DOHH2 (cell line): ENCODE data around the gene SHISA4.

Source experiments
- H3F3A ChIP-seq: fragments of 200-600 bp; sonication (generic), shearing (Covaris generic); 2 replicates; pipeline ENCODE4 v1.6.0; 2016; ENCODE audit warnings: antibody characterized with exemption, mild to moderate bottlenecking; ENCODE audit not compliant: control insufficient read depth, insufficient read depth
- H3K27ac ChIP-seq: fragments of 200-600 bp; sonication (generic); 2 replicates; pipeline ENCODE4 v1.5.1; 2014; ENCODE audit warnings: low read depth, mild to moderate bottlenecking, low read length, moderate library complexity
- H3K27me3 ChIP-seq: fragments of 200-600 bp; sonication (generic); 2 replicates; pipeline ENCODE4 v1.6.1; 2014; ENCODE audit warnings: mild to moderate bottlenecking, low read length, mixed read lengths; ENCODE audit not compliant: control insufficient read depth
- H3K36me3 ChIP-seq: fragments of 200-600 bp; sonication (generic); 2 replicates; pipeline ENCODE4 v1.6.1; 2014; ENCODE audit warnings: mild to moderate bottlenecking, low read length, moderate library complexity, mixed read lengths; ENCODE audit not compliant: control insufficient read depth
- H3K4me1 ChIP-seq: fragments of 200-600 bp; sonication (generic); 2 replicates; pipeline ENCODE4 v1.6.1; 2014; ENCODE audit warnings: mild to moderate bottlenecking, low read length, mixed read lengths; ENCODE audit not compliant: control insufficient read depth
- H3K4me2 ChIP-seq: fragments of 200-600 bp; sonication (generic); 2 replicates; pipeline ENCODE4 v1.6.0; 2014; ENCODE audit warnings: mild to moderate bottlenecking, low read length, moderate library complexity
- H3K4me3 ChIP-seq: fragments of 200-600 bp; sonication (generic); 2 replicates; pipeline ENCODE4 v1.5.1; 2014; ENCODE audit warnings: mild to moderate bottlenecking, low read length, mixed read lengths
- H3K79me2 ChIP-seq: fragments of 200-600 bp; sonication (generic); 2 replicates; pipeline ENCODE4 v1.6.1; 2014; ENCODE audit warnings: mild to moderate bottlenecking, low read length, mixed read lengths; ENCODE audit not compliant: control insufficient read depth
- H3K9me2 ChIP-seq: fragments of 200-600 bp; sonication (generic); replicated peaks from 2 replicates; pipeline ENCODE4 v1.6.1; 2014; ENCODE audit warnings: mild to moderate bottlenecking, low read length, mixed read lengths; ENCODE audit not compliant: control insufficient read depth
- H3K9me3 ChIP-seq: fragments of 200-600 bp; sonication (generic); 2 replicates; pipeline ENCODE4 v1.6.1; 2014; ENCODE audit warnings: antibody characterized with exemption, low read length, mixed read lengths; ENCODE audit not compliant: control insufficient read depth, insufficient read depth
- H4K20me1 ChIP-seq: fragments of 200-600 bp; sonication (generic); 2 replicates; pipeline ENCODE4 v1.6.0; 2014; ENCODE audit warnings: low read depth, mild to moderate bottlenecking, antibody characterized with exemption, low read length, moderate library complexity; ENCODE audit not compliant: control insufficient read depth, insufficient read depth
- CTCF ChIP-seq: fragments of 200-600 bp; sonication (generic); IDR thresholded peaks from one replicate; pipeline ENCODE4 v1.5.1; 2014; ENCODE audit warnings: antibody characterized with exemption, mild to moderate bottlenecking, low read depth, low read length; ENCODE audit not compliant: poor library complexity, severe bottlenecking
- EZH2phosphoT487 ChIP-seq: fragments of 200-600 bp; sonication (generic); IDR thresholded peaks from 2 replicates; pipeline ENCODE4 v1.6.1; 2017; ENCODE audit warnings: borderline replicate concordance, mild to moderate bottlenecking, antibody characterized with exemption, low read length, moderate library complexity, mixed read lengths

The SHISA4 gene

GRCh38 chr1:201893431-201893830 lies 4.7 kb downstream of the SHISA4 start:
- Histone ChIP-seq H4K20me1 (no peaks in the 10 kb centered on the region), H3K4me2 (no peak overlapping the region), H3K27me3 (peaks cover 19% of the 10 kb centered on the region; the same call in 1 of the 2 replicates), H3F3A (no peaks in the 10 kb centered on the region), H3K4me1 (peaks cover 9% of the 10 kb centered on the region), H3K9me3 (no peaks in the 10 kb centered on the region), H3K27ac (no peak overlapping the region), H3K36me3 (no peaks in the 10 kb centered on the region), H3K9me2 (no peaks in the 10 kb centered on the region), H3K4me3 (no peak overlapping the region), H3K79me2 (no peaks in the 10 kb centered on the region)
- TF ChIP-seq CTCF (no peak), EZH2phosphoT487 (no peak)

GRCh38 chr1:201894343-201895119 lies 5.8 kb downstream of the SHISA4 start:
- H3K27me3 ChIP-seq, result peaks cover 15% of the 10 kb centered on the region; the same call in 1 of the 2 replicates
- H3F3A ChIP-seq, result no peaks in the 10 kb centered on the region
- H3K27ac ChIP-seq, result no peak overlapping the region
- no peaks in the 10 kb centered on the region for H3K36me3 ChIP-seq
- no peak overlapping the region for H3K4me3 ChIP-seq
- no peaks in the 10 kb centered on the region for H3K9me2 ChIP-seq
- H3K4me1 ChIP-seq, result peaks cover 9% of the 10 kb centered on the region
- H4K20me1 ChIP-seq, result no peaks in the 10 kb centered on the region
- TF ChIP-seq CTCF, result no peak
- TF ChIP-seq EZH2phosphoT487, result no peak
- no peak overlapping the region for H3K4me2 ChIP-seq
- H3K79me2 ChIP-seq, result no peaks in the 10 kb centered on the region
- H3K9me3 ChIP-seq, result no peaks in the 10 kb centered on the region

- Histone ChIP-seq H3F3A (no peaks in the 10 kb centered on the region), H3K4me2 (no peak overlapping the region), H3K27me3 (peaks cover 13% of the 10 kb centered on the region; the same call in 1 of the 2 replicates), H3K9me2 (no peaks in the 10 kb centered on the region), H4K20me1 (no peaks in the 10 kb centered on the region), H3K9me3 (no peaks in the 10 kb centered on the region), H3K4me3 (no peak overlapping the region), H3K27ac (no peak overlapping the region), H3K4me1 (peaks cover 9% of the 10 kb centered on the region), H3K36me3 (no peaks in the 10 kb centered on the region), H3K79me2 (no peaks in the 10 kb centered on the region)
- TF ChIP-seq CTCF, result no peak
These were observed 6.5 kb downstream of the SHISA4 start for GRCh38 chr1:201895120-201895665.
